Measurements from ENCODE around the gene POMC. TPM values are rescaled to one million over a fixed set of nuclear protein-coding genes. Genes with fewer than 3 reads are reported as not detected.
"Not testable (repeated sequence)": the region's sequence is repeated elsewhere in the genome, so short reads cannot be mapped to it uniquely, and the experiment has no call there.

POMC gene
- total RNA-seq (1 to 10 TPM; 2.6 to 8.5 TPM), polyA plus RNA-seq (ENCODE audit: insufficient read length in 2 of 2) (1 to 10 TPM; 4.3 to 4.9 TPM)
- long read RNA-seq, donor 1, partial matches to known transcripts = 0 of 1 reads
- long read RNA-seq, donor 1, other reads (novel, unspliced or antisense) = 0 of 1 reads
- long read RNA-seq, donor 2 = 0 reads
- long read RNA-seq, donor 3, partial matches to known transcripts = 8 of 8 reads
- long read RNA-seq, donor 3, other reads (novel, unspliced or antisense) = 0 of 8 reads
- long read RNA-seq, donor 4, partial matches to known transcripts = 0 of 1 reads
- long read RNA-seq, donor 4, other reads (novel, unspliced or antisense) = 0 of 1 reads

GRCh38 chr2:25168256-25169072 is at the start of gene POMC:
POMC (minus strand) TSS chr2:25168580; CDS start chr2:25164772, 3,808 bp downstream.
- no peaks in the 10 kb centered on the region for H3K36me3 ChIP-seq (ENCODE audit: control insufficient read depth, insufficient read depth, low read length)
- H3K9me3 ChIP-seq (ENCODE audit: control insufficient read depth, insufficient read depth, low read length) = no peaks in the 10 kb centered on the region
- peaks cover 18% of the 10 kb centered on the region for H3K4me1 ChIP-seq (ENCODE audit: control insufficient read depth, insufficient read depth, low read length)
- peak within 1 kb of the TSS; percentile 36 for H3K4me3 ChIP-seq (ENCODE audit: low read depth, low read length)
- WGBS (ENCODE audit: insufficient coverage) = 1% methylated on average over 72 of the region's 75 CpGs
- peaks cover 61% of the 10 kb centered on the region for H3K27me3 ChIP-seq (ENCODE audit: control insufficient read depth, insufficient read depth, low read length)
- H3K27ac ChIP-seq (ENCODE audit: low read depth, low read length) = no peak within 1 kb of the TSS
- DNase-seq (ENCODE audit: low read depth in 4 of 6, low spot score in 6 of 6) = peak in 1 of 6 donors; percentile 49

GRCh38 chr2:25218100-25218499 is 49.7 kb upstream of the POMC start:
- H3K9me3 ChIP-seq (ENCODE audit: control insufficient read depth, insufficient read depth, low read length) = no peaks in the 10 kb centered on the region
- no peak overlapping the region for H3K27ac ChIP-seq (ENCODE audit: low read depth, low read length)
- no peak for DNase-seq (ENCODE audit: low read depth in 4 of 6, low spot score in 6 of 6)
- H3K36me3 ChIP-seq (ENCODE audit: control insufficient read depth, insufficient read depth, low read length) = no peaks in the 10 kb centered on the region
- no peak overlapping the region for H3K4me3 ChIP-seq (ENCODE audit: low read depth, low read length)
- H3K4me1 ChIP-seq (ENCODE audit: control insufficient read depth, insufficient read depth, low read length) = peaks cover 9% of the 10 kb centered on the region
- WGBS (ENCODE audit: insufficient coverage) = 80% methylated on average over 2 of the region's 3 CpGs
- no peaks in the 10 kb centered on the region for H3K27me3 ChIP-seq (ENCODE audit: control insufficient read depth, insufficient read depth, low read length)

DNA sequence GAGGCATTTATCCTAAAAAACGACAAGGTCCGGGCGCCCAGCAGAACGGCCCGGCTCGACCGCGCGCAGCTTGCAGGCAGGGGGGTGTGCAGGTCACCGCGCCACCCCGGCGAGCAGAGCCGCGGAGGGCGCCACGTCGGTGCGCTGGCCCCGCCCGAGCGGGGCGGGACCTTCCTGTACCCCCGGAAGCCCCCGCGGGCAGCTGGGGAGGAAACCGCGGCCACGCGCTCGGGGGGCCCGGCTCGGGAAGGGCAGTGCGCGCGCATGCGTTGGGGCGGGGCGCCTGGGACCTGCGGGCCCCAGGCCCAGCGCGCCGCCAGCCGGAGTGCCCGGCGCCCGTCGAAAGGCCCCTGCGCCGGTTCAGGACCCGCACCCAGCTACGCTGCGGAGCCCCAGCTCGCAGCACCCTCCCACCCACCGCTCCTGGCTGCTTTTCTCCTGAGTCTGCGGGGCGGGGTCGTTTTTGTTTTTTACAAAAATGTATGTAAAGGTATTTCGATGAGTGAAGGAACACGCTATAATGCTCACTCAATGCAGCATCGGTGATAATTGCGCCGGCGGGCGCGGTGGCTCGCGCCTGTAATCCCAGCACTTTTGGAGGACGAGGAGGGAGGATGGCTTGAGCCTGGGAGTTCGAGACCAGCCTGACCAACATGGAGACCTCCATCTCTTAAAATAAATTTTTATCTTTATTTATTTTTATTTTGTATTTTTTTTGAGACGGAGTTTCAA is 47.7 kb upstream of the POMC start:
- 2% methylated on average over 55 of the region's 71 CpGs for WGBS (ENCODE audit: insufficient coverage)
- Histone ChIP-seq H3K4me1 (ENCODE audit: control insufficient read depth, insufficient read depth, low read length) (peaks cover 12% of the 10 kb centered on the region), H3K36me3 (ENCODE audit: control insufficient read depth, insufficient read depth, low read length) (no peaks in the 10 kb centered on the region), H3K27me3 (ENCODE audit: control insufficient read depth, insufficient read depth, low read length) (no peaks in the 10 kb centered on the region), H3K27ac (ENCODE audit: low read depth, low read length) (peak overlapping the region; percentile 40), H3K4me3 (ENCODE audit: low read depth, low read length) (peak overlapping the region; percentile 65), H3K9me3 (ENCODE audit: control insufficient read depth, insufficient read depth, low read length) (no peaks in the 10 kb centered on the region)
- peak in 2 of 6 donors; percentile 84 to 85 for DNase-seq (ENCODE audit: low read depth in 4 of 6, low spot score in 6 of 6)

DNA sequence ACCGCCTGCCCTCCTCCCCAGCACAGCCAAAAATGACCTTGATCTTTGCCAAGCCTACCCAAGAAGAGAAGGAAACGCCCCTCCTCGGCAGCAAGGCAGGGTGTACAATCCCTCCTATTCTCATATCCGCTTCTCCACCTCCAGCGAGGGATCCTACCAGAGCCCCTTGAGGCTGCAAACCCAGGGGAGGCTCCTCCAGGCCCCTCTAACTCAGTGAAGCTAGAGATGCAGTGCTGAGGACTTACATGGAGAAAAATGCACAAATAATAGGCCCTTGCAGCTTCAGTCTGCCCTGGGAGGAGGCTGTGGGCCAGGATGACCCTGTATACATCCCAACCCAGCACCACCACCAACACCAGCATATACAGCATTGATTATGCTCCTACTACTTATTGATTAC is 46.9 kb upstream of the POMC start:
- DNase-seq (ENCODE audit: low read depth in 4 of 6, low spot score in 6 of 6) = no peak
- WGBS (ENCODE audit: insufficient coverage) = 100% methylated on average over 2 of the region's 5 CpGs
- no peaks in the 10 kb centered on the region for H3K9me3 ChIP-seq (ENCODE audit: control insufficient read depth, insufficient read depth, low read length)
- no peak overlapping the region for H3K4me3 ChIP-seq (ENCODE audit: low read depth, low read length)
- no peaks in the 10 kb centered on the region for H3K27me3 ChIP-seq (ENCODE audit: control insufficient read depth, insufficient read depth, low read length)
- no peaks in the 10 kb centered on the region for H3K36me3 ChIP-seq (ENCODE audit: control insufficient read depth, insufficient read depth, low read length)
- H3K4me1 ChIP-seq (ENCODE audit: control insufficient read depth, insufficient read depth, low read length) = peaks cover 12% of the 10 kb centered on the region
- no peak overlapping the region for H3K27ac ChIP-seq (ENCODE audit: low read depth, low read length)

- WGBS (ENCODE audit: insufficient coverage) = 48% methylated on average over 4 of the region's 8 CpGs
Observed at GRCh38 chr2:25213229-25213628, 44.8 kb upstream of the POMC start.

GRCh38 chr2:25210923-25211322 is 42.5 kb upstream of the POMC start:
- not testable (repeated sequence) for H3K4me3 ChIP-seq (ENCODE audit: low read depth, low read length); DNase-seq (ENCODE audit: low read depth in 4 of 6, low spot score in 6 of 6); H3K9me3 ChIP-seq (ENCODE audit: control insufficient read depth, insufficient read depth, low read length); H3K36me3 ChIP-seq (ENCODE audit: control insufficient read depth, insufficient read depth, low read length); H3K27ac ChIP-seq (ENCODE audit: low read depth, low read length); H3K4me1 ChIP-seq (ENCODE audit: control insufficient read depth, insufficient read depth, low read length); H3K27me3 ChIP-seq (ENCODE audit: control insufficient read depth, insufficient read depth, low read length)
- WGBS (ENCODE audit: insufficient coverage) = 100% methylated on average over 1 of the region's 6 CpGs

More at GRCh38 chr2:25213229-25213628, 44.8 kb upstream of the POMC start:
- peaks cover 12% of the 10 kb centered on the region for H3K4me1 ChIP-seq (ENCODE audit: control insufficient read depth, insufficient read depth, low read length)
- H3K27ac ChIP-seq (ENCODE audit: low read depth, low read length) = no peak overlapping the region
- no peaks in the 10 kb centered on the region for H3K9me3 ChIP-seq (ENCODE audit: control insufficient read depth, insufficient read depth, low read length)
- H3K27me3 ChIP-seq (ENCODE audit: control insufficient read depth, insufficient read depth, low read length) = no peaks in the 10 kb centered on the region
- DNase-seq (ENCODE audit: low read depth in 4 of 6, low spot score in 6 of 6) = no peak
- H3K36me3 ChIP-seq (ENCODE audit: control insufficient read depth, insufficient read depth, low read length) = no peaks in the 10 kb centered on the region
- H3K4me3 ChIP-seq (ENCODE audit: low read depth, low read length) = no peak overlapping the region

GRCh38 chr2:25207078-25207545 is 38.7 kb upstream of the POMC start:
- no peaks in the 10 kb centered on the region for H3K27me3 ChIP-seq (ENCODE audit: control insufficient read depth, insufficient read depth, low read length)
- H3K9me3 ChIP-seq (ENCODE audit: control insufficient read depth, insufficient read depth, low read length) = no peaks in the 10 kb centered on the region
- H3K4me1 ChIP-seq (ENCODE audit: control insufficient read depth, insufficient read depth, low read length) = peaks cover 4% of the 10 kb centered on the region
- no peak overlapping the region for H3K27ac ChIP-seq (ENCODE audit: low read depth, low read length)
- no peaks in the 10 kb centered on the region for H3K36me3 ChIP-seq (ENCODE audit: control insufficient read depth, insufficient read depth, low read length)
- 67% methylated on average over 5 of the region's 5 CpGs for WGBS (ENCODE audit: insufficient coverage)
- H3K4me3 ChIP-seq (ENCODE audit: low read depth, low read length) = no peak overlapping the region
- DNase-seq (ENCODE audit: low read depth in 4 of 6, low spot score in 6 of 6) = no peak

DNA sequence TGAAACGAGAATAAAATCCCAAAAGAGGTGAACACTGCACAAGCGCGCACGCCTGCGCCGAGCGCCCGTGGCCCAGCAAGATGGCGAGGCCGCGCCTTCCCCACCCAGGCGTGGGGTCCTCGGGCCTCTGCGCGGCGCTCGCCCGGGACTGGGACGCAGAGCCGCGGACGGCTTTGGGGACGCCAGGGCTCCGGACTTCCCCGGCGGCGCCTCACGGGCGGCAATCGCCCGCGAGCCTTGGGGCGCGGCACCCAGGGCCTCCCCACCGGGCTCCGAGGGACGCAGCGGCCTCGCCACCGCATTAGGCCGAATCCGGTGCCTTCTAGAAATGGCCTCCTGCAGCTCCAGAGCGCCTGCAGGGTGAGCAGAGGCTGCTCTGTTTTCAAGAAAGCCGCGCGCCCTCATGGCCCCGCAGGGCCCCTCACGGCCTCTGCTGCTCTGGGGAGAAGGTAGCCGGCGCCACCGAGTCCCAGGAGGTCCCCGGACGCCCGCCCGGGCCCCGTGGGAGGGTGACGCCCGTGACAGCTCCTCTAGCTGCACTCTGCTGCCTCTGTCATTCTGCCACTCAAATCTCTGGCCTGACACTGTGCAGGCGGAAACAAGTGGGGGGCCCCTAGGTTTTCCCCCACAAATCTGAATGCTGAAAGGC is 35.9 kb upstream of the POMC start:
- Histone ChIP-seq H3K9me3 (ENCODE audit: control insufficient read depth, insufficient read depth, low read length) (no peaks in the 10 kb centered on the region), H3K36me3 (ENCODE audit: control insufficient read depth, insufficient read depth, low read length) (no peaks in the 10 kb centered on the region), H3K27ac (ENCODE audit: low read depth, low read length) (peak overlapping the region; percentile 25), H3K4me1 (ENCODE audit: control insufficient read depth, insufficient read depth, low read length) (peaks cover 4% of the 10 kb centered on the region), H3K27me3 (ENCODE audit: control insufficient read depth, insufficient read depth, low read length) (no peaks in the 10 kb centered on the region), H3K4me3 (ENCODE audit: low read depth, low read length) (no peak overlapping the region)
- 13% methylated on average over 58 of the region's 59 CpGs for WGBS (ENCODE audit: insufficient coverage)
- DNase-seq (ENCODE audit: low read depth in 4 of 6, low spot score in 6 of 6) = peak in 2 of 6 donors; percentile 53 to 65

- H3K4me3 ChIP-seq (ENCODE audit: low read depth, low read length) = no peak overlapping the region
- no peaks in the 10 kb centered on the region for H3K9me3 ChIP-seq (ENCODE audit: control insufficient read depth, insufficient read depth, low read length)
- no peak overlapping the region for H3K27ac ChIP-seq (ENCODE audit: low read depth, low read length)
- DNase-seq (ENCODE audit: low read depth in 4 of 6, low spot score in 6 of 6) = no peak
- H3K4me1 ChIP-seq (ENCODE audit: control insufficient read depth, insufficient read depth, low read length) = peaks cover 13% of the 10 kb centered on the region
- no peaks in the 10 kb centered on the region for H3K27me3 ChIP-seq (ENCODE audit: control insufficient read depth, insufficient read depth, low read length)
- 85% methylated on average over 8 of the region's 11 CpGs for WGBS (ENCODE audit: insufficient coverage)
- H3K36me3 ChIP-seq (ENCODE audit: control insufficient read depth, insufficient read depth, low read length) = no peaks in the 10 kb centered on the region
Observed at GRCh38 chr2:25202275-25202674, 33.9 kb upstream of the POMC start.
